ENCODE results near the gene GJB5.
A peak's percentile ranks its signal among the peaks of the same experiment; 100 is the strongest.

The GJB5 gene

GRCh38 chr1:34787461-34788420 is 32.9 kb downstream of the GJB5 start:
- H3K36me3 Mint-ChIP-seq, result no peaks in the 10 kb centered on the region
- ATAC-seq (replicated peaks), result no peak
- no peak overlapping the region for H3K4me3 Mint-ChIP-seq

GRCh38 chr1:34790985-34791384 is 36.1 kb downstream of the GJB5 start:
- H3K27ac Mint-ChIP-seq, result no peak overlapping the region
- no peaks in the 10 kb centered on the region for H3K9me3 Mint-ChIP-seq
- no peak for DNase-seq
- no peak overlapping the region for H3K4me3 Mint-ChIP-seq
- peaks cover 15 to 22% of the 10 kb centered on the region in 2 donors for H3K4me1 Mint-ChIP-seq
- peaks cover 5 to 11% of the 10 kb centered on the region in 2 donors for H3K36me3 Mint-ChIP-seq
- ATAC-seq (replicated peaks), result no peak
- peaks cover 39 to 46% of the 10 kb centered on the region in 2 donors for H3K27me3 Mint-ChIP-seq

More at GRCh38 chr1:34787461-34788420, 32.9 kb downstream of the GJB5 start:
- Mint-ChIP-seq H3K27me3 (peaks cover 48 to 65% of the 10 kb centered on the region in 2 donors), H3K4me1 (peaks cover 15 to 22% of the 10 kb centered on the region in 2 donors), H3K9me3 (no peaks in the 10 kb centered on the region), H3K27ac (no peak overlapping the region)
- DNase-seq, result no peak

- peaks cover 8 to 16% of the 10 kb centered on the region in 2 donors for H3K4me1 Mint-ChIP-seq
- H3K27me3 Mint-ChIP-seq, result peaks cover 29 to 37% of the 10 kb centered on the region in 2 donors
- no peak for ATAC-seq (replicated peaks)
- peaks cover 5 to 11% of the 10 kb centered on the region in 2 donors for H3K36me3 Mint-ChIP-seq
- H3K9me3 Mint-ChIP-seq, result no peaks in the 10 kb centered on the region
- DNase-seq, result no peak
- no peak overlapping the region for H3K27ac Mint-ChIP-seq
- peak overlapping the region in 1 of 2 donors; percentile 40 for H3K4me3 Mint-ChIP-seq
Measured at GRCh38 chr1:34792424-34792823, 37.6 kb downstream of the GJB5 start.

- ATAC-seq (replicated peaks), result no peak
- peaks cover 8 to 16% of the 10 kb centered on the region in 2 donors for H3K4me1 Mint-ChIP-seq
- peaks cover 29 to 37% of the 10 kb centered on the region in 2 donors for H3K27me3 Mint-ChIP-seq
- H3K27ac Mint-ChIP-seq, result no peak within 1 kb of the TSS
- H3K4me3 Mint-ChIP-seq, result peak within 1 kb of the TSS in 1 of 2 donors; percentile 40
- no peaks in the 10 kb centered on the region for H3K9me3 Mint-ChIP-seq
- no peak for DNase-seq
- H3K36me3 Mint-ChIP-seq, result peaks cover 7 to 11% of the 10 kb centered on the region in 2 donors
Measured at GRCh38 chr1:34792868-34793727, 38.3 kb downstream of the GJB5 start, which contains the start of gene GJA4. GJA4 (plus strand) TSS chr1:34792999; CDS start chr1:34794214, 1,215 bp downstream.

GRCh38 chr1:34794001-34794789 is 39.3 kb downstream of the GJB5 start:
- Mint-ChIP-seq H3K36me3 (peaks cover 7 to 11% of the 10 kb centered on the region in 2 donors), H3K9me3 (no peaks in the 10 kb centered on the region), H3K4me3 (no peak overlapping the region), H3K27me3 (peaks cover 28 to 37% of the 10 kb centered on the region in 2 donors), H3K27ac (no peak overlapping the region), H3K4me1 (peaks cover 8 to 16% of the 10 kb centered on the region in 2 donors)
- ATAC-seq (replicated peaks) (no peak), DNase-seq (no peak)

- no peaks in the 10 kb centered on the region for H3K9me3 Mint-ChIP-seq
- H3K27ac Mint-ChIP-seq, result no peak overlapping the region
- H3K27me3 Mint-ChIP-seq, result peaks cover 25 to 37% of the 10 kb centered on the region in 2 donors
- ATAC-seq (replicated peaks), result no peak
- H3K4me3 Mint-ChIP-seq, result no peak overlapping the region
- DNase-seq, result no peak
- H3K4me1 Mint-ChIP-seq, result peaks cover 8 to 12% of the 10 kb centered on the region in 2 donors
- H3K36me3 Mint-ChIP-seq, result peaks cover 7 to 11% of the 10 kb centered on the region in 2 donors
Measured at GRCh38 chr1:34794790-34795180, 39.9 kb downstream of the GJB5 start.

- DNase-seq, result no peak
- Mint-ChIP-seq H3K27ac (no peak overlapping the region), H3K36me3 (peaks cover 7 to 11% of the 10 kb centered on the region in 2 donors), H3K4me3 (no peak overlapping the region), H3K9me3 (no peaks in the 10 kb centered on the region), H3K4me1 (peaks cover 9 to 11% of the 10 kb centered on the region in 2 donors), H3K27me3 (peaks cover 19 to 26% of the 10 kb centered on the region in 2 donors)
- no peak for ATAC-seq (replicated peaks)
Measured at GRCh38 chr1:34795916-34796315, 41.1 kb downstream of the GJB5 start.

GRCh38 chr1:34796990-34797389 is 42.1 kb downstream of the GJB5 start:
- H3K36me3 Mint-ChIP-seq, result peaks cover 7 to 11% of the 10 kb centered on the region in 2 donors
- H3K4me3 Mint-ChIP-seq, result no peak overlapping the region
- DNase-seq (no peak), ATAC-seq (replicated peaks) (peak in 1 of 2 donors; percentile 31)
- peaks cover 12 to 15% of the 10 kb centered on the region in 2 donors for H3K27me3 Mint-ChIP-seq
- H3K27ac Mint-ChIP-seq, result no peak overlapping the region
- no peaks in the 10 kb centered on the region for H3K9me3 Mint-ChIP-seq
- peaks cover 6 to 8% of the 10 kb centered on the region in 2 donors for H3K4me1 Mint-ChIP-seq

GRCh38 chr1:34800214-34800613 is 45.4 kb downstream of the GJB5 start:
- ATAC-seq (replicated peaks) (no peak), DNase-seq (no peak)
- Mint-ChIP-seq H3K4me3 (no peak overlapping the region), H3K9me3 (peaks cover 4% of the 10 kb centered on the region in 2 donors), H3K27ac (no peak overlapping the region), H3K27me3 (no peaks in the 10 kb centered on the region), H3K4me1 (peaks cover 0 to 3% of the 10 kb centered on the region in 2 donors), H3K36me3 (peaks cover 11 to 13% of the 10 kb centered on the region in 2 donors)

- DNase-seq (no peak), ATAC-seq (replicated peaks) (no peak)
- Mint-ChIP-seq H3K4me1 (peaks cover 0 to 3% of the 10 kb centered on the region in 2 donors), H3K4me3 (no peak overlapping the region), H3K9me3 (peaks cover 4% of the 10 kb centered on the region in 2 donors), H3K36me3 (peaks cover 12 to 17% of the 10 kb centered on the region in 2 donors), H3K27me3 (no peaks in the 10 kb centered on the region), H3K27ac (no peak overlapping the region)
Measured at GRCh38 chr1:34803770-34804169, 48.9 kb downstream of the GJB5 start.

GRCh38 chr1:34806396-34806795 is 51.5 kb downstream of the GJB5 start:
- H3K4me3 Mint-ChIP-seq, result no peak overlapping the region

More at GRCh38 chr1:34806396-34806795, 51.5 kb downstream of the GJB5 start:
- peaks cover 9 to 12% of the 10 kb centered on the region in 2 donors for H3K9me3 Mint-ChIP-seq
- peaks cover 0 to 4% of the 10 kb centered on the region in 2 donors for H3K4me1 Mint-ChIP-seq
- H3K27ac Mint-ChIP-seq, result no peak overlapping the region
- no peak for DNase-seq
- no peak for ATAC-seq (replicated peaks)
- peaks cover 23 to 26% of the 10 kb centered on the region in 2 donors for H3K36me3 Mint-ChIP-seq
- no peaks in the 10 kb centered on the region for H3K27me3 Mint-ChIP-seq

Measured in stimulated activated naive B cell treated with anti-CD40 and anti-IgM and Interleukin-4, amounts not matched to agents 10 μg/mL and 1 μg/mL and 100 μg/mL, for 72 hours (primary cell).